ENCODE measurements around the gene ABCC11. TPM values are rescaled to one million over a fixed set of nuclear protein-coding genes. Genes with fewer than 3 reads are reported as not detected.

ABCC11 gene
- total RNA-seq, 4 donors from 2014 or later, result 0.40 to 0.66 TPM; not detected in 2

DNA sequence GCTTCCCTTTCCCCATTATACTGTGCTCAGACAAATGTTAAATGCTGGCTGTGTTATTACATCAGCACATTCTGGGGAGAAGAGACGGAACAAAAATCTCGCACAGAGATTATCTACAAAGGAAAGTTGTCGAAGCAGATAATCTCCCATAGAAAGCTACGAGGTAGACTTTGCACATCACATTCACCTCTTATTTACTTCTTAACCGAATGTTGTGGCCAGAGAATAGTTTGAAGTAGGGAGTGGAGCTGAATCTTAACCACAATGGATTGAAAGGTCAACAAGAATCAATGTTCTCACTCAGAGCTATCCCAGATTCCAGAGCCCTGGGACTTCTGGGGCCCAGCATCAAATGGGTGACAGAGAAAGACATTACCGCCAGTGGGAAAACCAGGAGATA lies 31.6 kb downstream of the ABCC11 start:
- TF ChIP-seq POLR2A (IDR thresholded peaks at IDR 0.05) (no peak), CTCF (IDR thresholded peaks at IDR 0.05) (no peak)
- Histone ChIP-seq H3K36me3 (no peaks in the 10 kb centered on the region), H3K9me3 (no peaks in the 10 kb centered on the region), H3K4me3 (no peak overlapping the region), H3K4me1 (no peaks in the 10 kb centered on the region), H3K27me3 (no peaks in the 10 kb centered on the region), H3K27ac (peak overlapping the region in 1 of 4 donors; percentile 56)
- no peak for DNase-seq

DNA sequence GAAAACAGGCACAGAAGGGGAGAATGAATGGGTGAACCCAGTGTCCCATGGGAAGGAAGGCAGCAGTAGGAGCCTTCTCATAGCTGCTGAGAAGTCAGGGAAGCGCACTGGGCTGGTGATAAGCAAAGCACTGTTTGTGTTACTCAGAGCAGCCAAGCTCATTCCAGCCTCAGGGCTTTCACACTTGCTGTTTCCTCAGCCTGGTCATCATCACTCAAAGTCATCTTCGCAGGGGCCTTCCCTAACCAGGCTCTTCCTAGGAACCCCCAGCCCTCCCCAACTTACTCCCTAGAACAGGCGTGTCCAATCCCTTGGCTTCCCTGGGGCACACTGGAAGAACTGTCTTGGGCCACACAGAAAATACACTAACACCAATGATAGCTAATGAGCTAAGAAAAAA lies 35.3 kb downstream of the ABCC11 start:
- TF ChIP-seq CTCF (IDR thresholded peaks at IDR 0.05) (no peak), POLR2A (IDR thresholded peaks at IDR 0.05) (no peak)
- Histone ChIP-seq H3K4me1 (no peaks in the 10 kb centered on the region), H3K27me3 (no peaks in the 10 kb centered on the region), H3K36me3 (no peaks in the 10 kb centered on the region), H3K4me3 (no peak overlapping the region), H3K9me3 (no peaks in the 10 kb centered on the region), H3K27ac (no peak overlapping the region)
- DNase-seq, result no peak

DNA sequence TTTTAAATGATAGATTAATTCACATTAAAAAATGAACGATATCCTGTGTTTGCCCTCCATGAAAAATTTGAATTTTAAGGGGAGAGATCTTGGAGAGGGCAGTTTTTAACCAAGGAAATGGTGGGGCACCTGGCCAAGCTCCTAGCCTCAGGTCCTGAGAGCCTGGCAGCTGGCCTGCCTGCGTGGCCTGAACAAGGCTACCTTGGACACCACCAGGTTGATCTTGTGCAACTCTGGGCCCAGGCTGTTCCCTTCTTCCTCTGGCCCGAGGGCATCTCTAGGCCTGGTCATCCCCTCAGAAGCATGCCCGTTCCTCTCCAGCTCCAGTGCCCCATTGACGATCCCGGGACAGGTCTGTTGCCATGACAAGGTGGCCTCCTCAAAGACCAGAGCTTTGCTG lies 36.6 kb downstream of the ABCC11 start:
- no peaks in the 10 kb centered on the region for H3K27me3 ChIP-seq
- no peak for DNase-seq
- H3K36me3 ChIP-seq, result no peaks in the 10 kb centered on the region
- H3K9me3 ChIP-seq, result no peaks in the 10 kb centered on the region
- no peak overlapping the region for H3K27ac ChIP-seq
- no peak overlapping the region for H3K4me3 ChIP-seq
- no peaks in the 10 kb centered on the region for H3K4me1 ChIP-seq
- TF ChIP-seq POLR2A (IDR thresholded peaks at IDR 0.05) (no peak), CTCF (IDR thresholded peaks at IDR 0.05) (no peak)

- Histone ChIP-seq H3K4me3 (no peak overlapping the region), H3K36me3 (no peaks in the 10 kb centered on the region), H3K9me3 (no peaks in the 10 kb centered on the region), H3K4me1 (no peaks in the 10 kb centered on the region), H3K27ac (no peak overlapping the region), H3K27me3 (no peaks in the 10 kb centered on the region)
- no peak for TF ChIP-seq POLR2A (IDR thresholded peaks at IDR 0.05)
- no peak for TF ChIP-seq CTCF (IDR thresholded peaks at IDR 0.05)
- DNase-seq, result peak in 1 of 3 donors; percentile 68
Observed at GRCh38 chr16:48206594-48207242, 40.6 kb downstream of the ABCC11 start.

DNA sequence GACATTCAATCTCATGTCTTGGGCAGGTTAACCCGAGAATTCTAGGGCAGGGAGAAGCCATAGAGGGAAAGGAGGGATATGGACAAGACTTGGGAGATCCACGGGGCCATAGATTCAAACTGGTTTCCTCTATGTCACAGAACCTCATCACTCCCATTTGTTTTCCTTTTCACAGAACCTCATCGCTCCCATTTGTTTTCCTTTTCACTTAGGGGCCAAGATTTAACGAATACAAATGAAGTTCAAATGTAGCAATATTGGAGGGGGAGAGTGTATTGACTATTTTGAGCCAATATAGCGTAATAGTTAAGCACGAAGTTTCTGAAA lies 42.6 kb downstream of the ABCC11 start:
- Histone ChIP-seq H3K4me1 (no peaks in the 10 kb centered on the region), H3K4me3 (no peak overlapping the region), H3K9me3 (no peaks in the 10 kb centered on the region), H3K27me3 (no peaks in the 10 kb centered on the region), H3K27ac (peak overlapping the region in 2 of 4 donors; percentile 64 to 66), H3K36me3 (no peaks in the 10 kb centered on the region)
- DNase-seq, result no peak
- TF ChIP-seq CTCF (IDR thresholded peaks at IDR 0.05) (no peak), POLR2A (IDR thresholded peaks at IDR 0.05) (no peak)

All from Peyer's patch (tissue), 4 donors.